ENCODE results near the gene CDKN2A.

The CDKN2A gene

GRCh38 chr9:21993893-21994555 lies at the start of gene CDKN2A:
TSS of gene CDKN2A (minus strand) at chr9:21994392.
- Mint-ChIP-seq H3K9me3 (peaks cover 0 to 7% of the 10 kb centered on the region in 2 donors), H3K27me3 (peaks cover 80% of the 10 kb centered on the region)

DNA sequence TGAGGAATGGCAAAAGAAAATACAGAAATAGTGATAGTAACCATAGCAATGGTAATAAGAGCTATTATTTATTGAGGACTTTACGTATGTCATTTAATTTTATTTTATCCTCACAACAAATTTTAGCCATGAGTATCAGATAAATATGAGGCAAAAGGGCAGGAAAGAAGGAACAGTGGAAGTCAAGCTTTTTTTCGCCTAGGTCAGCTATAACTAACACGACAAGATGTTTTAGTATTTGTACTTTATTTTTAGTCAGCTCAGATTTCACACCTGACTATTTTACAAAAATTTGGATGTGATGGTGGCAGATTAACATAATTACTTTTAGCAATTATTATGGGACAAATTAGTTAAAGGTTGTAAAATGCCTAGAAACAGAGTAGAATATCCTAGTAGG lies 49.7 kb upstream of the CDKN2A start:
- H3K4me1 Mint-ChIP-seq, result peaks cover 33% of the 10 kb centered on the region
- peaks cover 42% of the 10 kb centered on the region for H3K27me3 Mint-ChIP-seq
- no peak for DNase-seq
- ATAC-seq, result no peak
- H3K9me3 Mint-ChIP-seq, result no peaks in the 10 kb centered on the region
- no peak overlapping the region for H3K4me3 Mint-ChIP-seq
- H3K27ac Mint-ChIP-seq, result no peak overlapping the region

More at GRCh38 chr9:21993893-21994555, at the start of gene CDKN2A:
- DNase-seq (peak; percentile 46 to 56), ATAC-seq (peak; percentile 71)
- H3K27ac Mint-ChIP-seq, result peak within 1 kb of the TSS; percentile 94 to 97
- peak within 1 kb of the TSS; percentile 93 to 94 for H3K4me3 Mint-ChIP-seq
- peaks cover 35% of the 10 kb centered on the region for H3K4me1 Mint-ChIP-seq

DNA sequence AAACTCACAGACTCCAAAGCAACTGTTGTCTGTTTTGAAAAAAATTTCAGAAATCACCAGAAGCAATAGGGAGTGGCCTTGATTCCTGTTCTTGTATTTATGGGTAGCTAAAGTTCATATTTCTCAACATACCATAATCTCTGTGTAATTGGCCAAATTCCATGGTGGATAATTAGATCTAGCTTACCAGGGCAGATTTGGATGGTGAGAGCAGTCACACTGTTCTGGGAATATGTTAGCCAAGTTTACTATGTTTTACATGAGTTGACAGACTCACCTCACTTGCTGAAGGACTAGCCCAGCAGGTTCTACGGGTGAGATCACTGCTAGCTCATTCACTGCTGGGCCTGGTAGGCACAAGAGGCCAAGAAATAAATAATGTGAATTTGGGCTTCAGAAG lies 47.6 kb upstream of the CDKN2A start:
- Mint-ChIP-seq H3K4me1 (peaks cover 37% of the 10 kb centered on the region), H3K4me3 (no peak overlapping the region), H3K27me3 (peaks cover 33% of the 10 kb centered on the region), H3K9me3 (no peaks in the 10 kb centered on the region), H3K27ac (no peak overlapping the region)
- DNase-seq (no peak), ATAC-seq (no peak)

DNA sequence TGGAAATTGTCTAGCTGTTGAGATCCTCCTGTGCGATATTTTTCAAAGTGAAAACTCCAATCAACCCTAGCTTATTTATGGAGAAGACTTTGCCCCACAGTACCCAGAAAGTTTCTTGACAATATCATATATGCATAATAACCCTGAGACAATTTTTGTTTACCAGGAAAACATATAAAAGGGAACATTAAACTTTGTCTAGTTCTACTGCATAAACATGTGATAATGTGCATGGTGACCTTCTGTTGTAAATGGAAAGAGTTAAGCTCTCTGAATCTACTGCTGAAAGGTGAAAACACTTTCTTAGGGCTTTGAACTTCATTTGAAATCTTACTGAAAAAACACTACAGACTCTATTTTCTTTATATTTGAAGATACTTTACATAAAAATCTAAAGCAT lies 47.2 kb upstream of the CDKN2A start:
- Mint-ChIP-seq H3K4me3 (no peak overlapping the region), H3K27me3 (peaks cover 33% of the 10 kb centered on the region), H3K27ac (no peak overlapping the region), H3K4me1 (peaks cover 33% of the 10 kb centered on the region), H3K9me3 (no peaks in the 10 kb centered on the region)
- ATAC-seq, result no peak
- no peak for DNase-seq

DNA sequence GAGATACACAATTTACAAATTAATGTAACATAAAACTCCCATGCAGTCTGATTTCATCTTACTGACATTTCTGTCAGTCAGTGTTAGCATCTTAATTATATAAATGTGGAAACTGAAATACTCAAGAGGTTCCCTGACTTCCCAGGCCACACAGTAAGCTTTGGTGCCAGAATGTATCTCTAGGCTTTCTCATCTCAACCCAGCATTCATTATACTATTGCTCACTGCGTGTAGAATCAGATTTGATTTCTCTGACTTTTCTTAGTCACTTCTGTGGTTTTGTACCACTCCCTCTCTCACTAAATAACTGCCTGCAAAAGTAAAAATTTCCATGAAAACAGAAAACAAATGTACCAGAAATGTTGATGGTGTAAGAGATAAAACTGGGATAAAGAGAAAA lies 46.6 kb upstream of the CDKN2A start:
- Mint-ChIP-seq H3K27ac (no peak overlapping the region), H3K4me1 (peaks cover 33% of the 10 kb centered on the region), H3K9me3 (no peaks in the 10 kb centered on the region), H3K4me3 (no peak overlapping the region), H3K27me3 (peaks cover 33% of the 10 kb centered on the region)
- ATAC-seq, result peak; percentile 62
- no peak for DNase-seq

GRCh38 chr9:22039258-22039657 lies 45.1 kb upstream of the CDKN2A start:
- DNase-seq (no peak), ATAC-seq (no peak)
- Mint-ChIP-seq H3K27me3 (peaks cover 26% of the 10 kb centered on the region), H3K4me1 (peaks cover 33% of the 10 kb centered on the region), H3K4me3 (no peak overlapping the region), H3K27ac (no peak overlapping the region), H3K9me3 (no peaks in the 10 kb centered on the region)

DNA sequence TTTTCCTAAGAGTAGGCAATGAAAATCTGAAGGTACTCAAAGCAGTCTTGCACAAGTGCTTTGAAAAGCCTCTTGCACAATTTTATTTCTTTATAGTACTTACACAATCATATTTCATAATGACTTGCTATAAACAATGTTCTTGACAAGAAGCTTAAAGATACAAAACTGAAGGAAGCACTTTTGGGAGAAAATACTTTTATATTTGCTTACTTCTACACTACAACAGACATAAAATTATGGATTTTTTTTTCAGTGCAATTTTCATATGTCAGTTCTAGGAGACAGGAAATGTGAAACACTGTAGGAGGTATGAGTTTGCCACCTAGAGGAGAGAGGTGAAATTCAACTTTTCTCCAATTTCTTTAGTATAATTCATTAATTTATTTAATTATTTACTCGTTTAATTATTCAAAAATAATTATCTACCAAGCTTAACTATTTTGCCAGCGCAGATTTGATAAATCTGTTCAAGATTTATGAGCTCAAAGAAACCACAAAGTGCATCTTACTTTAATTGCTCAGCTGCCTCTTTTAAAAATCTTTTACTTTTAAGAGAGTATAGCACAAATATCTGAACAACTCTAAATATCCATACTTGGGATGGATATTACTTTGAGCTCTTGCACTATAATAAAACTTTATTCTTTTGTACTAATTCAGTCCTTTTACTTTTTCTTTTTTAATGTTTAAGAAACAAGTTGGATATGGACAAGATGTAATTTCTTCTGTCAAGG lies 43.9 kb upstream of the CDKN2A start:
- Mint-ChIP-seq H3K4me1 (peaks cover 33% of the 10 kb centered on the region), H3K27ac (no peak overlapping the region), H3K9me3 (no peaks in the 10 kb centered on the region), H3K27me3 (peaks cover 21% of the 10 kb centered on the region), H3K4me3 (no peak overlapping the region)
- no peak for DNase-seq
- ATAC-seq, result no peak

GRCh38 chr9:22036866-22037626 lies 42.9 kb upstream of the CDKN2A start:
- no peak for DNase-seq
- Mint-ChIP-seq H3K27ac (peak overlapping the region in 1 of 2 donors; percentile 48), H3K4me1 (peaks cover 33% of the 10 kb centered on the region), H3K27me3 (peaks cover 29% of the 10 kb centered on the region), H3K4me3 (no peak overlapping the region), H3K9me3 (no peaks in the 10 kb centered on the region)
- no peak for ATAC-seq

DNA sequence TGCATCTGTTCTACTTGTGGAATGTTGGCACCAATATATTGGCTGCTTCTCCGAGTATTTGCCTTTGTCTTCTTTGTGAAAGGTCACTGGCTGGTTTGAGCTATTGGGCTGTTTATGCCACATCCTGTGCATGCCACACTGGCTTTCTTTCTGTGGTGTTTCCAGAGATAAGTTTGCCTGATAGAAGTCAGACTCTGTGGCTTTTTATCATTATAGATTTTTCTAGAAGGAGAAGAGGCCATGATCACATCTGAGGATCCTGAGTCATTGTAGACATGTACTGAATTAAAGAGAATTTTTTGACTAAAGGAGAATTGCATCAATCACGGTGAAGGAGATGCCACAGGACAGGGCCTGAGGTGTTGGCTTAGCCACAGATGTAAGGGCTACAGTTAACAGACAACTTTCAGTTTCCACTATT lies 41.4 kb upstream of the CDKN2A start:
- H3K9me3 Mint-ChIP-seq, result no peaks in the 10 kb centered on the region
- no peak for DNase-seq
- H3K4me1 Mint-ChIP-seq, result peaks cover 24% of the 10 kb centered on the region
- H3K27ac Mint-ChIP-seq, result no peak overlapping the region
- ATAC-seq, result peak; percentile 82
- peaks cover 19% of the 10 kb centered on the region for H3K27me3 Mint-ChIP-seq
- no peak overlapping the region for H3K4me3 Mint-ChIP-seq

DNA sequence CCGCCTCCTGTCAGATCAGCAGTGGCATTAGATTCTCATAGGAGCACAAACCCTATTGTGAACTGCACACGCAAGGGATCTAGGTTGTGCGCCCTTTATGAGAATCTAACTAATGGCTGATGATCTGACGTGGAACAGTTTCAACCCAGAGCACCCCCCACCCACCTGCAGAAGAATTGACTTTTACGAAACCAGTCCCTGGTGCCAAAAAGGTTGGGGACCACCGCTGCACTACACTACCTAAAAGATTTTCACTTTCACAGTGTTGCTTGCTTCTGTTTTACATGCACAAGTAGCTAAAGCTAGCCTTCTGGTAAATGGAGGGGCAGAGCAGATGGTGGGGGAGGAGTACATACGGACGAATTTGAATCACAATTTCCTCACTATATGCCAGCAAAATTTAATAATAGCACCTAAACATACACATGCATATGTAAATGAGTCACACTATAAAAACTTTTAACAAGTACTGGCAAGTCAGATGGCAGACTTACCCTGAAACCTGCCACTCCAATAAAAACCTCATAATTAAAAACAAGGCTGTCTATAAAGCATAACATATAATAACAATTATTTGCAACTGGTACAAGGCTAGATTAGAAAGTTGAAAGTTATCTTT lies 38.9 kb upstream of the CDKN2A start:
- Mint-ChIP-seq H3K27me3 (peaks cover 18% of the 10 kb centered on the region), H3K27ac (no peak overlapping the region), H3K4me1 (peaks cover 20% of the 10 kb centered on the region), H3K4me3 (no peak overlapping the region), H3K9me3 (no peaks in the 10 kb centered on the region)
- DNase-seq (no peak), ATAC-seq (no peak)

DNA sequence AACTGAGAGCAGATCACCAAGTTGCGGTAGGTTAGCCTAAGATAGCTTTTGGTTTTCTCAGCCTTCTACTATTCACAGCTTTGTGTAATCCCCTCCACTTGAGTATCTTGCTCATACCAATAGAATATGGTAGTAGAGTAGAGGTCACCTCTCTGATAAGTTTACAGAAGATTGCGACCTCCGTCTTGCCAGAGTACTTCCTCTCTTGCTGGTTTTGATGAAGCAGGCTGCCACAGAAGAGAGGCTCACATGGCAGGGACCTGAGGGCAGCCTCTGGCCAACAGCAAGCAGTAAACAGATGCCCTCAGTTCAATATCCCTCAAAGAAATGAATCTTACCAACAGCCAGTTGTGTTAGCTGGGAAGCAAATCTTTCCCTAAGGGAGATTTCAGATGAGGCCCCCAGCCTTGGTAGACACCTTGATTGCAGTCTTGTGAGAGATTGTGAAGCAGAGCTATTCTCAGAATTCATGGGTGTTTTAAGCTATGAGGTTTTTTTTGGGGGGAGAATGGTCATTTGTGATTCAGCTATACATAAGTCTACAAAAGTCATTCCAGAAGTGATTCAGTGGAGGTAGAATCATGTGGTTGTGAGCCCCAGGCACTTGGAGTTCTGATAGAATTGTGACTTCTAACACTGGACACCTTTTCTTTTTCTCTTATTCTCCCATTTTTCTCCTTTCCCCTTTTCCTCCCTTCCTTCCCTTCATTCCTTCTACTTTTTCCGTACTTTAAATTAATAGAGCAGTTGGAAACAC lies 37.6 kb upstream of the CDKN2A start:
- no peak overlapping the region for H3K4me3 Mint-ChIP-seq
- no peak overlapping the region for H3K27ac Mint-ChIP-seq
- H3K4me1 Mint-ChIP-seq, result peaks cover 11% of the 10 kb centered on the region
- no peak for DNase-seq
- ATAC-seq, result no peak
- no peaks in the 10 kb centered on the region for H3K9me3 Mint-ChIP-seq
- H3K27me3 Mint-ChIP-seq, result peaks cover 18% of the 10 kb centered on the region

DNA sequence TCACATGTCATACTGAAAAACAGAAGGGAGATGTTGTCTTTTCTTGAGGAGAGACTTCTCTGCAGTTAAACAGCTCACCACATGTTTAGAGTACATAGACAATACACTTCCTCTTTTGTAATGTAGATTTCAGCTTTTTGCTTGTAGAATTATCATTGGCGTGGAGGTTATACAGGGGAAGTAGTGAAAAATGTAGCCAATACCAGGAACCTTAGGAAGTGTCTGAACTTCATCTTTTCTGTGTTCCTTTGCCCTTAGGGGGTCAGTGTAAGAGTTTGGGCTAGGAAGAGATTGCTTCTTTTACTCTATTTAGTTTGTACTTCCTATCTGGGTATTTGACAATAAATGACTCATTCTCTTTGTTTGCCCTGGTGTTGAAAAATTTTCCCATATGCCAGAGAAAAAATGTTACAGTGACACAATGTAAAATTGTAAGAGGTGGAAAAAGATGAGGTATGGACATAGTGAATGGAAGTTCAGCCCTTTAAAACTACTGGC lies 36.0 kb upstream of the CDKN2A start:
- no peak for ATAC-seq
- Mint-ChIP-seq H3K9me3 (no peaks in the 10 kb centered on the region), H3K27me3 (peaks cover 18% of the 10 kb centered on the region), H3K4me1 (peaks cover under 1% of the 10 kb centered on the region), H3K4me3 (no peak overlapping the region), H3K27ac (no peak overlapping the region)
- no peak for DNase-seq

- DNase-seq (no peak), ATAC-seq (no peak)
- H3K9me3 Mint-ChIP-seq, result no peaks in the 10 kb centered on the region
These were observed 35.0 kb upstream of the CDKN2A start for GRCh38 chr9:22029231-22029630.

DNA sequence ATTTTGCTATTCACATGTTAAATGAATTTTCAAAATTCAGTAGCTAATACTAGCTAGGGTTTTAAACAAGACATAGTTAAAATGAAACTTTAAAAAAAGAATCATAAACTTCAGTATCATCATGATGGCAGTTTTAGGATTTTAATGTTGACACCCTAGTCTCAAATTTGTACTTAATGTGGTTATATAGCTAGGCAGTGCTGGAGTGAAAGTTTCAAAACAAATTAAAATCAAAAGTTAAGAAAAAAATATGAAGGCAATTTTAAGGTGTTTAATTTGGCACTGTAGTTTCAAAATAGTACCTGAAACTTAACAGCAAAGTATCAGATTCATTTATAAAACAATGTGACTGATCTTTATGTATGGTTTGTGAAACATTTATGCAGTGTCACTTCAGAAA lies 34.2 kb upstream of the CDKN2A start:
- Mint-ChIP-seq H3K27ac (no peak overlapping the region), H3K4me1 (no peaks in the 10 kb centered on the region), H3K9me3 (no peaks in the 10 kb centered on the region), H3K4me3 (no peak overlapping the region), H3K27me3 (peaks cover 31% of the 10 kb centered on the region)
- DNase-seq, result no peak
- peak; percentile 35 for ATAC-seq

More at GRCh38 chr9:22029231-22029630, 35.0 kb upstream of the CDKN2A start:
- H3K27me3 Mint-ChIP-seq, result peaks cover 23% of the 10 kb centered on the region
- H3K4me3 Mint-ChIP-seq, result no peak overlapping the region
- H3K4me1 Mint-ChIP-seq, result no peaks in the 10 kb centered on the region
- H3K27ac Mint-ChIP-seq, result no peak overlapping the region

- ATAC-seq (no peak), DNase-seq (no peak)
- peaks cover 40% of the 10 kb centered on the region for H3K27me3 Mint-ChIP-seq
- H3K27ac Mint-ChIP-seq, result no peak overlapping the region
- H3K4me3 Mint-ChIP-seq, result no peak overlapping the region
- H3K4me1 Mint-ChIP-seq, result peaks cover 4% of the 10 kb centered on the region
- H3K9me3 Mint-ChIP-seq, result peaks cover 7% of the 10 kb centered on the region in 2 donors
These were observed 32.5 kb upstream of the CDKN2A start for GRCh38 chr9:22026696-22027095.

Measured in stimulated activated naive CD8-positive, alpha-beta T cell treated with anti-CD3 and anti-CD28 coated beads, Interleukin-15, amount 100 ng/mL, for 72 hours (primary cell).